HL-60 (cell line): ENCODE results near the gene NDEL1.

Experiments used
- CTCF ChIP-seq: IDR thresholded peaks from one replicate; pipeline ENCODE4 v1.5.1; 2011; ENCODE audit warnings: low read length, control low read depth, inconsistent platforms; ENCODE audit not compliant: insufficient read depth
- POLR2AphosphoS5 ChIP-seq: IDR thresholded peaks from 2 replicates; pipeline ENCODE4 v1.6.1; 2012; ENCODE audit warnings: low read depth
- REST ChIP-seq: IDR thresholded peaks from 2 replicates; pipeline ENCODE4 v1.6.1; 2012; ENCODE audit warnings: low read depth; ENCODE audit not compliant: insufficient replicate concordance

- TF ChIP-seq CTCF (no peak), POLR2AphosphoS5 (no peak), REST (no peak)
Observed at GRCh38 chr17:8469964-8470363, 34.3 kb downstream of the NDEL1 start.
